ENCODE results near the gene BCL2L13. TPM values are rescaled to one million over a fixed set of nuclear protein-coding genes. Genes with fewer than 3 reads are reported as not detected.
A peak's percentile ranks its signal among the peaks of the same experiment; 100 is the strongest.

The BCL2L13 gene
- total RNA-seq, 2 donors from 2014 or later, result 19.8 to 35.0 TPM

- Histone ChIP-seq H3K4me3 (peak overlapping the region in 1 of 2 donors; percentile 60), H3K27ac (peak overlapping the region in 1 of 4 donors; percentile 56), H3K27me3 (no peaks in the 10 kb centered on the region), H3K36me3 (replicated peaks in 1 of 2; ENCODE audit: insufficient read depth in 1 of 2, low read depth in 2 of 2) (no peaks in the 10 kb centered on the region), H3K9me3 (no peaks in the 10 kb centered on the region), H3K4me1 (peaks cover 13% of the 10 kb centered on the region)
- intact Hi-C loops (cut with DNase I), result no loop called here
- ATAC-seq, result peak; percentile 27
- TF ChIP-seq CTCF (IDR thresholded peaks at IDR 0.05), result no peak
- TF ChIP-seq POLR2A (IDR thresholded peaks at IDR 0.05), result no peak
- peak in 2 of 4 donors; percentile 16 to 35 for DNase-seq
- WGBS, 2 donors, result 53 to 75% methylated on average over 8 to 18 of the region's 18 CpGs
These were observed 134.5 kb downstream of the BCL2L13 start for GRCh38 chr22:17772958-17773605.

- DNase-seq, result peak; percentile 42 to 56 (median 48)
- Histone ChIP-seq H3K27ac (peak overlapping the region in 3 of 4 donors; percentile 36 to 58 (median 56)), H3K4me1 (peaks cover 13% of the 10 kb centered on the region), H3K4me3 (peak overlapping the region; percentile 50 to 60), H3K9me3 (no peaks in the 10 kb centered on the region), H3K36me3 (replicated peaks in 1 of 2; ENCODE audit: insufficient read depth in 1 of 2, low read depth in 2 of 2) (no peaks in the 10 kb centered on the region), H3K27me3 (no peaks in the 10 kb centered on the region)
- WGBS, 2 donors, result 5 to 14% methylated on average over 7 to 32 of the region's 47 CpGs
- TF ChIP-seq CTCF (IDR thresholded peaks at IDR 0.05), result no peak
- no peak for TF ChIP-seq POLR2A (IDR thresholded peaks at IDR 0.05)
- intact Hi-C loops (cut with DNase I), result no loop called here
- peak; percentile 58 for ATAC-seq
These were observed 135.1 kb downstream of the BCL2L13 start for GRCh38 chr22:17773606-17774205.

- Histone ChIP-seq H3K9me3 (no peaks in the 10 kb centered on the region), H3K36me3 (replicated peaks in 1 of 2; ENCODE audit: insufficient read depth in 1 of 2, low read depth in 2 of 2) (no peaks in the 10 kb centered on the region), H3K27me3 (no peaks in the 10 kb centered on the region), H3K27ac (peak within 1 kb of the TSS in 3 of 4 donors; percentile 36 to 58 (median 56)), H3K4me1 (peaks cover 13% of the 10 kb centered on the region), H3K4me3 (peak within 1 kb of the TSS; percentile 50 to 60)
- 0% methylated on average over 6 to 49 of the region's 64 CpGs for WGBS, 2 donors
- ATAC-seq (peak; percentile 62), DNase-seq (peak; percentile 11 to 62 (median 38))
- intact Hi-C loops (cut with DNase I), result no loop called here
- TF ChIP-seq POLR2A (IDR thresholded peaks at IDR 0.05) (no peak), CTCF (IDR thresholded peaks at IDR 0.05) (no peak)
These were observed 135.8 kb downstream of the BCL2L13 start, which contains the start of gene BID for GRCh38 chr22:17774206-17774925. BID (minus strand) TSS chr22:17774469; CDS start chr22:17750116, 24,353 bp downstream.

- intact Hi-C loops (cut with DNase I), result no loop called here
These were observed 136.5 kb downstream of the BCL2L13 start for GRCh38 chr22:17774926-17775685.

More at GRCh38 chr22:17774926-17775685, 136.5 kb downstream of the BCL2L13 start:
- ATAC-seq (no peak), DNase-seq (no peak)
- H3K9me3 ChIP-seq, result no peaks in the 10 kb centered on the region
- H3K27ac ChIP-seq, result no peak overlapping the region
- peaks cover 13% of the 10 kb centered on the region for H3K4me1 ChIP-seq
- H3K4me3 ChIP-seq, result no peak overlapping the region
- WGBS, 2 donors, result 74 to 78% methylated on average over 27 of the region's 27 CpGs
- no peak for TF ChIP-seq CTCF (IDR thresholded peaks at IDR 0.05)
- TF ChIP-seq POLR2A (IDR thresholded peaks at IDR 0.05), result no peak
- no peaks in the 10 kb centered on the region for H3K36me3 ChIP-seq (replicated peaks in 1 of 2; ENCODE audit: insufficient read depth in 1 of 2, low read depth in 2 of 2)
- H3K27me3 ChIP-seq, result no peaks in the 10 kb centered on the region
